Right atrium auricular region (tissue), 2 donors: Measurements from ENCODE around the gene FOXP1. TPM values are rescaled to one million over a fixed set of nuclear protein-coding genes. Genes with fewer than 3 reads are reported as not detected.

ENCODE experiments used
- DNase-seq: peaks from one replicate; pipeline ENCODE4 v3.0.0-alpha.2; 2019; ENCODE audit warnings: low spot score
- H3K27ac ChIP-seq, 2 donors: fragments of 200-600 bp; sonication (generic); 1 replicate in 1 of 2; 2 replicates in 1 of 2; pipeline ENCODE4 v1.5.1; 2016 to 2019
- H3K27me3 ChIP-seq, 2 donors: fragments of 200-600 bp; sonication (generic); one replicate each; pipeline versions ENCODE4 v1.5.1 to v1.6.0; 2017 to 2019
- H3K36me3 ChIP-seq: fragments of 200-600 bp; sonication (generic); one replicate; pipeline ENCODE4 v1.5.1; 2016
- H3K4me1 ChIP-seq, 2 donors: fragments of 200-600 bp; sonication (generic); one replicate each; pipeline versions ENCODE4 v1.5.1 to v1.6.0; 2017 to 2019
- H3K4me3 ChIP-seq, 2 donors: fragments of 200-600 bp; sonication (generic); 1 replicate in 1 of 2; 2 replicates in 1 of 2; pipeline ENCODE4 v1.5.1; 2017 to 2019; ENCODE audit warnings: mild to moderate bottlenecking in 1 of 2, moderate library complexity in 1 of 2
- H3K9me3 ChIP-seq, 2 donors: fragments of 200-600 bp; sonication (generic); one replicate each; pipeline ENCODE4 v1.5.1; 2019
- total RNA-seq, 2 donors: library from RNA; depleted of rRNA; stranded (reverse); fragments of >200 nt; gene quantifications; one replicate each; pipeline ENCODE4 v1.1.0, GENCODE V29; 2016
- TF ChIP-seq, protein P1 (sequence below), 2 donors: fragments of 200-600 bp; sonication (generic); IDR thresholded peaks; one replicate each; pipeline ENCODE4 v1.5.1; 2019; ENCODE audit warnings: antibody characterized with exemption in 2 of 2

FOXP1 gene
- total RNA-seq, 2 donors from 2014 or later = 39.2 to 59.0 TPM

DNA sequence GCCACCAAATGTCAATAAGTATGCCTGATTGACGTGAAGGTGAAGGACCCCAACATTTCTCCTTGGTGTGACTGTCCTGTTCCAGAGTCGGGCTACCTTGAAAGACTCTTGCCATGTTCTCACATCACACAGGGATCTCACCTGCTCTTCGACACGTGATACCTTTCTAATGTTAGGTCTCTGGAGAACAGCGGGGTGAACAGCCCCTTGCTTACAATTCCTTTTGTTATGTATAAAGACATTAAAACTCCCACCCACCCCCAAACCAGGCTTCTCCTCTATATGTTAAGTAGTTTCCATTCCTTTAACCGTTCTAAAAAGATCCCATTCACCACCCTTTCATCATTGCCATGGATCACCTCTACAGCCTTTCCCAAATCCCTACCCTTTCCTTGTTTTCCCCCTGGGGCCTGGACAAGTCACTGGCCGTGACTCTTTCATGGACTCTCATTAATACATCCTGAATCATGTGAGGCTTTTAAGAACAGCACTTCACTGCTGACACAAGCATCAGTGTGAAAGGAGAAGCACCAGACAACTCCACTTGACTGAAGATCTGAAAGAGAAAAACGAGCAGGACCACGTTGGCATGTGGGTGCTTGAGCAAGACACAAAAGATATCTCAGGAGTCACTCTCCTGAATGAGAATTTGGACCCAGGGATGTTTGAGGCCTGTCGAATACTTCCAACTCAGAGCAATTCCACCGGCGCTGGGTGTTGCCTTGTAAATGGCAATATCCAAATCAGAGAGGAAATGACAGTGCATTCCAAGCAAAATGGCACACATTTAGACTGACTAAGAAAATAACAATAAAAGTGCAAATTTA, 115.0 kb downstream of the FOXP1 start:
- H3K27me3 ChIP-seq = no peaks in the 10 kb centered on the region
- H3K27ac ChIP-seq = peak overlapping the region in 1 of 2 donors; percentile 51
- peaks cover 0 to 5% of the 10 kb centered on the region in 2 donors for H3K9me3 ChIP-seq
- H3K4me3 ChIP-seq = no peak overlapping the region
- H3K36me3 ChIP-seq = no peaks in the 10 kb centered on the region
- peak; percentile 64 for DNase-seq
- peaks cover 0 to 30% of the 10 kb centered on the region in 2 donors for H3K4me1 ChIP-seq
- TF ChIP-seq, protein P1, sequence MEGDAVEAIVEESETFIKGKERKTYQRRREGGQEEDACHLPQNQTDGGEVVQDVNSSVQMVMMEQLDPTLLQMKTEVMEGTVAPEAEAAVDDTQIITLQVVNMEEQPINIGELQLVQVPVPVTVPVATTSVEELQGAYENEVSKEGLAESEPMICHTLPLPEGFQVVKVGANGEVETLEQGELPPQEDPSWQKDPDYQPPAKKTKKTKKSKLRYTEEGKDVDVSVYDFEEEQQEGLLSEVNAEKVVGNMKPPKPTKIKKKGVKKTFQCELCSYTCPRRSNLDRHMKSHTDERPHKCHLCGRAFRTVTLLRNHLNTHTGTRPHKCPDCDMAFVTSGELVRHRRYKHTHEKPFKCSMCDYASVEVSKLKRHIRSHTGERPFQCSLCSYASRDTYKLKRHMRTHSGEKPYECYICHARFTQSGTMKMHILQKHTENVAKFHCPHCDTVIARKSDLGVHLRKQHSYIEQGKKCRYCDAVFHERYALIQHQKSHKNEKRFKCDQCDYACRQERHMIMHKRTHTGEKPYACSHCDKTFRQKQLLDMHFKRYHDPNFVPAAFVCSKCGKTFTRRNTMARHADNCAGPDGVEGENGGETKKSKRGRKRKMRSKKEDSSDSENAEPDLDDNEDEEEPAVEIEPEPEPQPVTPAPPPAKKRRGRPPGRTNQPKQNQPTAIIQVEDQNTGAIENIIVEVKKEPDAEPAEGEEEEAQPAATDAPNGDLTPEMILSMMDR (IDR thresholded peaks at IDR 0.05) = no peak

DNA sequence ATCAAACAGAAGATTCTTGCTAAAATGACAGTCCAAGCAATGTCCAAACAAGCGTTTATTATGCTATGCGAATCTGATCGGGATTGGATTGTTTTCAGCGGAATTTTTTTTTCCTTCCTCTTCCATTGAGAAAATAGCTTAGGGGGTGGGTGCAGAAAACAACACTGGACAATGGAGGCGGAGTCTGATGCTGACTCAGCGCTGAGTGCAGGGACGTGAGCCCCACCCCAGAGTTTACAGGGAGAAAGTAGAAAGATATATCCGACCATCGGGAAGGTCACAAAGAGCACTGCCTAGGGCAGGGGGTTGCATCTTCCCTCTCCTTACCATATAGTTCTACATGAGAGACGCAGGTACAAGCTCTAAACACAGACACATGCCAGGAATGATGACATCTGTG, 117.0 kb downstream of the FOXP1 start:
- no peak overlapping the region for H3K27ac ChIP-seq
- H3K9me3 ChIP-seq = no peaks in the 10 kb centered on the region
- H3K36me3 ChIP-seq = no peaks in the 10 kb centered on the region
- TF ChIP-seq, protein P1 (IDR thresholded peaks at IDR 0.05) = no peak
- no peaks in the 10 kb centered on the region for H3K27me3 ChIP-seq
- no peak overlapping the region for H3K4me3 ChIP-seq
- peaks cover 0 to 30% of the 10 kb centered on the region in 2 donors for H3K4me1 ChIP-seq
- no peak for DNase-seq

DNA sequence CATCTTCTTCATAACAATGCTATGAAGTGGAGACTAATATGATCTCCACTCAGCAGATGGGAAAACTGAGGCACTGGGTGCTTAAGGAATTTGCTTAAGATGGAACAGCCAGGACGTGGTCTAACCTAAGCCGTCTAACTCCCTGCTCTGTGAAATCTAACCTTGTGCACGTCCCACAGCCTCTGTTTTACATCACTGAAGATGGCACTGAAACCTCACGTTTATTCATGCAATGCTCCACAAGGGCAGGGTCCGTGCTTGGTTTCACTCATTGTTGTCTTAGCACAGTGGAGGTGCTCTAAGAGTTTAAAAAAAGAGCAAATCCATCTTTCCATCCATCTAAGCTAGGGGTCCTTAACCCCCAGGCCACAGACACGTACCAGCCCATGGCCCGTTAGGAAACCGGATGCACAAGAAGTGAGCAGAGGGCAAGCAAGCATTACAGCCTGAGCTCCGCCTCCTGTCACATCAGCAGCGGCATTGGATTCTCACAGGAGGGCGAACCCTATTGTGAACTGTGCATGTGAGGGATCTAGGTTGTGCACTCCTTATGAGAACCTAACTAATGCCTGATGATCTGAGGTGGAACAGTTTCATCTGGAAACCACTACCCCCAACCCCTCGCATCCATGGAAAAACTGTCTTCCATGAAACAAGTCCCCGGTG, 118.0 kb downstream of the FOXP1 start:
- Histone ChIP-seq H3K27me3 (no peaks in the 10 kb centered on the region), H3K27ac (no peak overlapping the region), H3K4me1 (peaks cover 0 to 30% of the 10 kb centered on the region in 2 donors), H3K4me3 (no peak overlapping the region), H3K36me3 (no peaks in the 10 kb centered on the region), H3K9me3 (no peaks in the 10 kb centered on the region)
- TF ChIP-seq, protein P1 (IDR thresholded peaks at IDR 0.05) = no peak
- no peak for DNase-seq

DNA sequence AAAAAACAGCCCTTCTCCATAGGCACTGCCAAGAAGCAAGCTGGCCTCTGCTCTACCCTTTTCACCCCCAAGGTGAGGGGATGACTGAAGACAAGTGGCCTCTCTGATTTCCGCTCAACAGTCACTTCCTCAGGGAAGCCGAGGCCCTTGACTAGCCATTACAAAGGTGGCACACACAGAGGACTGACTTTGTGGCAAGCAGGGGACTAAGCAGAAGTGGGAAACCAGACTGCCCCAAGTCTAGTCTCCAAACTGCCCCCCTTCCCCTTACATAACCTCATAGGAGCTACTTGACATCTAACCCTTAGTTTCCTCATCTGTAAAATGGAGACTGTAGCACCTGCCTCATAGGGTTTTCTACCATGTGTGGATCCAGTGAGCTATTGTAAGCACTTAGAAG, 118.9 kb downstream of the FOXP1 start:
- no peaks in the 10 kb centered on the region for H3K9me3 ChIP-seq
- H3K4me3 ChIP-seq = no peak overlapping the region
- no peak for DNase-seq
- H3K27me3 ChIP-seq = no peaks in the 10 kb centered on the region
- TF ChIP-seq, protein P1 (IDR thresholded peaks at IDR 0.05) = no peak
- no peak overlapping the region for H3K27ac ChIP-seq
- H3K36me3 ChIP-seq = no peaks in the 10 kb centered on the region
- peaks cover 0 to 27% of the 10 kb centered on the region in 2 donors for H3K4me1 ChIP-seq

GRCh38 chr3:71463617-71464016, 119.9 kb downstream of the FOXP1 start:
- Histone ChIP-seq H3K4me1 (peaks cover 0 to 17% of the 10 kb centered on the region in 2 donors), H3K36me3 (no peaks in the 10 kb centered on the region), H3K27me3 (no peaks in the 10 kb centered on the region), H3K27ac (no peak overlapping the region), H3K4me3 (no peak overlapping the region), H3K9me3 (no peaks in the 10 kb centered on the region)
- DNase-seq = no peak
- TF ChIP-seq, protein P1 (IDR thresholded peaks at IDR 0.05) = no peak
